GM19328 (cell line): ENCODE data around the gene DUSP22.

Source experiments
- ATAC-seq: cut with Tn5 transposase; IDR thresholded peaks from one replicate; pipeline ENCODE4 v1.9.1; 2021; ENCODE audit warnings: mild to moderate bottlenecking, moderate library complexity; ENCODE audit not compliant: unreplicated experiment

DUSP22 gene

GRCh38 chr6:296151-297122 is 4.2 kb downstream of the DUSP22 start:
- no peak for ATAC-seq

GRCh38 chr6:297571-298232 is 5.4 kb downstream of the DUSP22 start:
- ATAC-seq: no peak

GRCh38 chr6:298233-299103 is 6.2 kb downstream of the DUSP22 start:
- no peak for ATAC-seq

GRCh38 chr6:299104-299980 is 7.1 kb downstream of the DUSP22 start:
- ATAC-seq: no peak

- ATAC-seq: no peak
These were observed 7.7 kb downstream of the DUSP22 start for GRCh38 chr6:300026-300425.

- ATAC-seq: no peak
These were observed 8.4 kb downstream of the DUSP22 start for GRCh38 chr6:300494-301198.

GRCh38 chr6:301526-301925 is 9.2 kb downstream of the DUSP22 start:
- ATAC-seq: no peak

- no peak for ATAC-seq
These were observed 9.8 kb downstream of the DUSP22 start for GRCh38 chr6:301929-302705.

- no peak for ATAC-seq
These were observed 10.5 kb downstream of the DUSP22 start for GRCh38 chr6:302760-303159.

- no peak for ATAC-seq
These were observed 11.0 kb downstream of the DUSP22 start for GRCh38 chr6:303263-303662.

GRCh38 chr6:303948-304558 is 11.8 kb downstream of the DUSP22 start:
- ATAC-seq: no peak

GRCh38 chr6:304833-305370 is 12.6 kb downstream of the DUSP22 start:
- peak; percentile 7 for ATAC-seq

- peak; percentile 84 for ATAC-seq
These were observed 13.3 kb downstream of the DUSP22 start for GRCh38 chr6:305371-306206.

- ATAC-seq: no peak
These were observed 14.4 kb downstream of the DUSP22 start for GRCh38 chr6:306641-307061.

GRCh38 chr6:307065-307814 is 15.0 kb downstream of the DUSP22 start:
- no peak for ATAC-seq

GRCh38 chr6:307874-308273 is 15.6 kb downstream of the DUSP22 start:
- no peak for ATAC-seq
